GM23248 (cell line): ENCODE measurements around the gene MAP2K7.

Source experiments
- EZH2 ChIP-seq: fragments of 200-600 bp; sonication (generic); IDR thresholded peaks from 2 replicates; pipeline ENCODE4 v1.6.1; 2018; ENCODE audit warnings: antibody characterized with exemption, mild to moderate bottlenecking; ENCODE audit not compliant: insufficient read depth, poor library complexity, severe bottlenecking
- EZH2phosphoT487 ChIP-seq: fragments of 200-600 bp; sonication (generic); IDR thresholded peaks from 2 replicates; pipeline ENCODE4 v1.6.1; 2018; ENCODE audit warnings: antibody characterized with exemption, moderate library complexity, mild to moderate bottlenecking, low read depth; ENCODE audit not compliant: insufficient read depth

- no peak for TF ChIP-seq EZH2
- TF ChIP-seq EZH2phosphoT487: no peak
Measured at GRCh38 chr19:7855426-7856108, 48.1 kb upstream of the MAP2K7 start.
